Fibroblast of villous mesenchyme (primary cell): ENCODE results near the gene RYR1. TPM values are rescaled to one million over a fixed set of nuclear protein-coding genes. Genes with fewer than 3 reads are reported as not detected.
A peak's percentile ranks its signal among the peaks of the same experiment; 100 is the strongest.

Source experiments
- DNase-seq: peaks from one replicate; pipeline ENCODE4 v3.0.0-alpha.2; 2010; ENCODE audit warnings: low read depth
- H3K4me3 ChIP-seq: 2 replicates; pipeline ENCODE4 v1.5.1; 2011; ENCODE audit warnings: low read depth, mild to moderate bottlenecking, low read length
- total RNA-seq: library from RNA; depleted of rRNA; stranded (reverse); fragments of >200 nt; gene quantifications from 2 replicates; pipeline ENCODE4 v1.2.3, GENCODE V29; 2012
- TF ChIP-seq, protein P1 (sequence below): IDR thresholded peaks from 2 replicates; pipeline ENCODE4 v1.5.1; 2012; ENCODE audit warnings: low read depth, mild to moderate bottlenecking, low read length; ENCODE audit not compliant: insufficient read depth

RYR1 gene
- total RNA-seq, 1 donor = under 0.01 TPM

- H3K4me3 ChIP-seq = no peak overlapping the region
- no peak for DNase-seq
- TF ChIP-seq, protein P1, sequence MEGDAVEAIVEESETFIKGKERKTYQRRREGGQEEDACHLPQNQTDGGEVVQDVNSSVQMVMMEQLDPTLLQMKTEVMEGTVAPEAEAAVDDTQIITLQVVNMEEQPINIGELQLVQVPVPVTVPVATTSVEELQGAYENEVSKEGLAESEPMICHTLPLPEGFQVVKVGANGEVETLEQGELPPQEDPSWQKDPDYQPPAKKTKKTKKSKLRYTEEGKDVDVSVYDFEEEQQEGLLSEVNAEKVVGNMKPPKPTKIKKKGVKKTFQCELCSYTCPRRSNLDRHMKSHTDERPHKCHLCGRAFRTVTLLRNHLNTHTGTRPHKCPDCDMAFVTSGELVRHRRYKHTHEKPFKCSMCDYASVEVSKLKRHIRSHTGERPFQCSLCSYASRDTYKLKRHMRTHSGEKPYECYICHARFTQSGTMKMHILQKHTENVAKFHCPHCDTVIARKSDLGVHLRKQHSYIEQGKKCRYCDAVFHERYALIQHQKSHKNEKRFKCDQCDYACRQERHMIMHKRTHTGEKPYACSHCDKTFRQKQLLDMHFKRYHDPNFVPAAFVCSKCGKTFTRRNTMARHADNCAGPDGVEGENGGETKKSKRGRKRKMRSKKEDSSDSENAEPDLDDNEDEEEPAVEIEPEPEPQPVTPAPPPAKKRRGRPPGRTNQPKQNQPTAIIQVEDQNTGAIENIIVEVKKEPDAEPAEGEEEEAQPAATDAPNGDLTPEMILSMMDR = no peak
Measured at GRCh38 chr19:38503077-38503410, 69.6 kb downstream of the RYR1 start.

- DNase-seq = no peak
- H3K4me3 ChIP-seq = no peak overlapping the region
- TF ChIP-seq, protein P1 = no peak
Measured at GRCh38 chr19:38505958-38506357, 72.5 kb downstream of the RYR1 start.

GRCh38 chr19:38506375-38506722 lies 72.9 kb downstream of the RYR1 start:
- no peak for DNase-seq
- no peak overlapping the region for H3K4me3 ChIP-seq
- TF ChIP-seq, protein P1 = no peak

GRCh38 chr19:38506723-38507550 lies 73.4 kb downstream of the RYR1 start:
- DNase-seq = peak; percentile 87
- TF ChIP-seq, protein P1 = no peak

GRCh38 chr19:38507551-38508127 lies 74.1 kb downstream of the RYR1 start:
- TF ChIP-seq, protein P1 = no peak
- H3K4me3 ChIP-seq = no peak overlapping the region
- DNase-seq = no peak

More at GRCh38 chr19:38506723-38507550, 73.4 kb downstream of the RYR1 start:
- H3K4me3 ChIP-seq = no peak overlapping the region

GRCh38 chr19:38508507-38508906 lies 75.0 kb downstream of the RYR1 start:
- TF ChIP-seq, protein P1 = no peak
- no peak for DNase-seq
- no peak overlapping the region for H3K4me3 ChIP-seq
